ENCODE results near the gene GPATCH8.

DNA sequence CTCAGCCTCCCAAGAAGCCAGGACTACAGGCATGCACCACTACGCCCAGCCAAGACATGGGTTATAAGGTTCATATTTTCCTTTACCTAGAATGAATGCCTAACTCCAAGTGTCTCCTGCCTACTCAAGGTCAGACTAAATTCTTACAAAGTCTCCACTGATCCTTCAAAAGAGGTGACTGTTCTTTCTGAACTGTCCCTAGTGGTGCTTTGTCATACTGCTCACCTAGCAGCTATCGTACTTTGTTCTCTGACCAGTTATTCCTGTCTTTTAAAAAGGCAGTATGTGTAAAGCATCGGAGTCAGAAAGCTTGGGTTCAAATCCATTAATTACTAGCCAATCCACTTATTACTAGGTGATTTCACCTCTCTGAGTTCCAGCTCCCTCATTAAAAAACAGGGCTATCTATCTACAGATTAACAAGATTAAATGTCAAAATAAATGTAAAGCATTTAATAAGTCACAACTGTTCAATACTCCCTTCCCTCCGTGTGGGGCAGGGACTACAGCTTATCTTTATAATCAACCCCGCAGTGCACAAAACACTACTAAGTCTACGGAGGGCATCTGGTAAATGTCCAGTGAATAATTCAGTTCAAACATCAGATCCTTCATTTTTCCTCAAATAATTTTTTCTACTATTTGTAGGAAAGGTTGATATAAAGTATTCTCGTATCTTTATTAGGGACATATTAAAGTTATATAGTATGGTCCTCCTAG is 93.7 kb downstream of the GPATCH8 start:
- TF ChIP-seq PRDM10 (tag by site-specific recombination; IDR thresholded peaks at IDR 0.05) (no peak), MEIS1 (CRISPR knock-in tag; IDR thresholded peaks at IDR 0.05; ENCODE audit: borderline replicate concordance) (no peak), ZNF785 (tag by site-specific recombination; IDR thresholded peaks at IDR 0.05) (no peak), PBX3 (CRISPR knock-in tag; IDR thresholded peaks at IDR 0.05) (no peak), SP7 (tag by site-specific recombination; IDR thresholded peaks at IDR 0.05) (no peak), ZEB2 (tag by site-specific recombination; IDR thresholded peaks at IDR 0.05) (no peak), REST (tag by site-specific recombination; IDR thresholded peaks at IDR 0.05) (no peak), ZNF670 (tag by site-specific recombination; IDR thresholded peaks at IDR 0.05; ENCODE audit: low read depth) (no peak), ZBTB1 (tag by site-specific recombination; IDR thresholded peaks at IDR 0.05) (no peak), HOXD13 (CRISPR knock-in tag; IDR thresholded peaks at IDR 0.05; ENCODE audit: borderline replicate concordance) (no peak), REPIN1 (tag by site-specific recombination; IDR thresholded peaks at IDR 0.05; ENCODE audit: low read depth) (no peak)
- TF ChIP-seq, protein P1, sequence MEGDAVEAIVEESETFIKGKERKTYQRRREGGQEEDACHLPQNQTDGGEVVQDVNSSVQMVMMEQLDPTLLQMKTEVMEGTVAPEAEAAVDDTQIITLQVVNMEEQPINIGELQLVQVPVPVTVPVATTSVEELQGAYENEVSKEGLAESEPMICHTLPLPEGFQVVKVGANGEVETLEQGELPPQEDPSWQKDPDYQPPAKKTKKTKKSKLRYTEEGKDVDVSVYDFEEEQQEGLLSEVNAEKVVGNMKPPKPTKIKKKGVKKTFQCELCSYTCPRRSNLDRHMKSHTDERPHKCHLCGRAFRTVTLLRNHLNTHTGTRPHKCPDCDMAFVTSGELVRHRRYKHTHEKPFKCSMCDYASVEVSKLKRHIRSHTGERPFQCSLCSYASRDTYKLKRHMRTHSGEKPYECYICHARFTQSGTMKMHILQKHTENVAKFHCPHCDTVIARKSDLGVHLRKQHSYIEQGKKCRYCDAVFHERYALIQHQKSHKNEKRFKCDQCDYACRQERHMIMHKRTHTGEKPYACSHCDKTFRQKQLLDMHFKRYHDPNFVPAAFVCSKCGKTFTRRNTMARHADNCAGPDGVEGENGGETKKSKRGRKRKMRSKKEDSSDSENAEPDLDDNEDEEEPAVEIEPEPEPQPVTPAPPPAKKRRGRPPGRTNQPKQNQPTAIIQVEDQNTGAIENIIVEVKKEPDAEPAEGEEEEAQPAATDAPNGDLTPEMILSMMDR (tag by site-specific recombination; IDR thresholded peaks at IDR 0.05): no peak
